ES-I3 (cell line): ENCODE measurements around the gene HPRT1.

Experiments used
- H3K36me3 ChIP-seq: 2 replicates; pipeline ENCODE4 v1.6.1; 2013; ENCODE audit warnings: mild to moderate bottlenecking, low read length, control low read depth, moderate library complexity; ENCODE audit not compliant: insufficient read depth
- H3K4me1 ChIP-seq: 2 replicates; pipeline ENCODE4 v1.6.1; 2013; ENCODE audit warnings: mild to moderate bottlenecking, control low read depth, low read length; ENCODE audit not compliant: insufficient read depth
- H3K9ac ChIP-seq: 2 replicates; pipeline ENCODE4 v1.6.1; 2013; ENCODE audit warnings: low read depth, mild to moderate bottlenecking, low read length, moderate library complexity
- H3K9me3 ChIP-seq: 2 replicates; pipeline ENCODE4 v1.6.1; 2013; ENCODE audit warnings: mild to moderate bottlenecking, low read length, moderate library complexity; ENCODE audit not compliant: control insufficient read depth, insufficient read depth

The HPRT1 gene

GRCh38 chrX:134460005-134460861, at the start of gene HPRT1:
TSS of gene HPRT1 (plus strand) at chrX:134460165. CDS start at chrX:134460312, 147 bp downstream.
- Histone ChIP-seq H3K9ac (peak within 1 kb of the TSS; percentile 88), H3K9me3 (no peaks in the 10 kb centered on the region), H3K4me1 (peaks cover 4% of the 10 kb centered on the region; the same call in 1 of the 2 replicates), H3K36me3 (no peaks in the 10 kb centered on the region)

- H3K9me3 ChIP-seq, result no peaks in the 10 kb centered on the region
- peaks cover 11% of the 10 kb centered on the region; the same call in 1 of the 2 replicates for H3K36me3 ChIP-seq
- H3K4me1 ChIP-seq, result no peaks in the 10 kb centered on the region; the same call in 1 of the 2 replicates
- no peak overlapping the region for H3K9ac ChIP-seq
Measured at GRCh38 chrX:134416087-134416486, 43.9 kb upstream of the HPRT1 start.

- Histone ChIP-seq H3K9me3 (no peaks in the 10 kb centered on the region), H3K4me1 (no peaks in the 10 kb centered on the region), H3K36me3 (peaks cover 11% of the 10 kb centered on the region; the same call in 1 of the 2 replicates), H3K9ac (no peak overlapping the region)
Measured at GRCh38 chrX:134418317-134419113, 41.5 kb upstream of the HPRT1 start.

- Histone ChIP-seq H3K9me3 (no peaks in the 10 kb centered on the region), H3K4me1 (no peaks in the 10 kb centered on the region), H3K9ac (no peak overlapping the region), H3K36me3 (peaks cover 11% of the 10 kb centered on the region; the same call in 1 of the 2 replicates)
Measured at GRCh38 chrX:134419784-134420183, 40.2 kb upstream of the HPRT1 start.

- Histone ChIP-seq H3K9me3 (no peaks in the 10 kb centered on the region), H3K9ac (no peak overlapping the region), H3K4me1 (no peaks in the 10 kb centered on the region), H3K36me3 (peaks cover 4% of the 10 kb centered on the region; the same call in 1 of the 2 replicates)
Measured at GRCh38 chrX:134423606-134424005, 36.4 kb upstream of the HPRT1 start.

- Histone ChIP-seq H3K36me3 (no peaks in the 10 kb centered on the region; the same call in 1 of the 2 replicates), H3K9ac (no peak overlapping the region), H3K4me1 (no peaks in the 10 kb centered on the region), H3K9me3 (no peaks in the 10 kb centered on the region)
Measured at GRCh38 chrX:134426281-134426680, 33.7 kb upstream of the HPRT1 start.

- Histone ChIP-seq H3K9ac (no peak overlapping the region), H3K9me3 (no peaks in the 10 kb centered on the region; the same call in 1 of the 2 replicates), H3K36me3 (no peaks in the 10 kb centered on the region), H3K4me1 (no peaks in the 10 kb centered on the region)
Measured at GRCh38 chrX:134431894-134432293, 28.1 kb upstream of the HPRT1 start.

- H3K9me3 ChIP-seq, result no peaks in the 10 kb centered on the region; the same call in 1 of the 2 replicates
- no peaks in the 10 kb centered on the region for H3K4me1 ChIP-seq
- no peak overlapping the region for H3K9ac ChIP-seq
- no peaks in the 10 kb centered on the region for H3K36me3 ChIP-seq
Measured at GRCh38 chrX:134435894-134436293, 24.1 kb upstream of the HPRT1 start.

GRCh38 chrX:134443020-134443419, 16.9 kb upstream of the HPRT1 start:
- no peak overlapping the region for H3K9ac ChIP-seq

GRCh38 chrX:134443461-134443860, 16.5 kb upstream of the HPRT1 start:
- Histone ChIP-seq H3K9ac (no peak overlapping the region), H3K4me1 (no peaks in the 10 kb centered on the region), H3K9me3 (no peaks in the 10 kb centered on the region), H3K36me3 (no peaks in the 10 kb centered on the region)

More at GRCh38 chrX:134443020-134443419, 16.9 kb upstream of the HPRT1 start:
- H3K9me3 ChIP-seq, result no peaks in the 10 kb centered on the region
- H3K4me1 ChIP-seq, result no peaks in the 10 kb centered on the region
- H3K36me3 ChIP-seq, result no peaks in the 10 kb centered on the region

GRCh38 chrX:134444681-134445080, 15.3 kb upstream of the HPRT1 start:
- no peaks in the 10 kb centered on the region for H3K9me3 ChIP-seq

GRCh38 chrX:134452596-134452995, 7.4 kb upstream of the HPRT1 start:
- Histone ChIP-seq H3K36me3 (no peaks in the 10 kb centered on the region), H3K9me3 (no peaks in the 10 kb centered on the region), H3K4me1 (no peaks in the 10 kb centered on the region), H3K9ac (no peak overlapping the region)

More at GRCh38 chrX:134444681-134445080, 15.3 kb upstream of the HPRT1 start:
- no peaks in the 10 kb centered on the region for H3K4me1 ChIP-seq
- H3K36me3 ChIP-seq, result no peaks in the 10 kb centered on the region
- no peak overlapping the region for H3K9ac ChIP-seq

GRCh38 chrX:134453631-134454030, 6.3 kb upstream of the HPRT1 start:
- H3K36me3 ChIP-seq, result no peaks in the 10 kb centered on the region

GRCh38 chrX:134454506-134454905, 5.5 kb upstream of the HPRT1 start:
- Histone ChIP-seq H3K4me1 (no peaks in the 10 kb centered on the region), H3K36me3 (no peaks in the 10 kb centered on the region), H3K9me3 (no peaks in the 10 kb centered on the region), H3K9ac (no peak overlapping the region)

More at GRCh38 chrX:134453631-134454030, 6.3 kb upstream of the HPRT1 start:
- Histone ChIP-seq H3K9me3 (no peaks in the 10 kb centered on the region), H3K9ac (no peak overlapping the region), H3K4me1 (no peaks in the 10 kb centered on the region)
